Neutrophil (primary cell): ENCODE data around the gene HORMAD1.
A peak's percentile ranks its signal among the peaks of the same experiment; 100 is the strongest.

Experiments used
- H3K27ac ChIP-seq: fragments of 200-600 bp; sonication (generic); 2 replicates; pipeline ENCODE4 v1.5.1; 2016; ENCODE audit warnings: mild to moderate bottlenecking, moderate library complexity
- H3K27me3 ChIP-seq: fragments of 200-600 bp; sonication (generic); 2 replicates; pipeline ENCODE4 v1.6.0; 2016; ENCODE audit warnings: mild to moderate bottlenecking
- H3K36me3 ChIP-seq: fragments of 200-600 bp; sonication (generic); 2 replicates; pipeline ENCODE4 v1.5.1; 2017
- H3K4me1 ChIP-seq, 2 experiments: fragments of 200-600 bp in 1 of 2; sonication (generic) in 1 of 2; 1 replicate in 1 of 2; 2 replicates in 1 of 2; pipeline versions ENCODE4 v1.5.1 to v1.6.1; 2013 to 2016; ENCODE audit warnings: low read depth in 1 of 2, low read length in 1 of 2, mild to moderate bottlenecking in 1 of 2, moderate library complexity in 1 of 2; ENCODE audit not compliant: control insufficient read depth in 1 of 2, insufficient read depth in 1 of 2
- H3K4me3 ChIP-seq, 2 experiments: fragments of 200-600 bp in 1 of 2; sonication (generic) in 1 of 2; 1 replicate in 1 of 2; 2 replicates in 1 of 2; pipeline ENCODE4 v1.5.1; 2013 to 2016; ENCODE audit warnings: low read depth in 1 of 2, low read length in 1 of 2, mild to moderate bottlenecking in 1 of 2, moderate library complexity in 1 of 2
- H3K9me3 ChIP-seq: fragments of 200-600 bp; sonication (generic); 2 replicates; pipeline ENCODE4 v1.5.1; 2016
- TF ChIP-seq, protein P1 (sequence below): fragments of 200-600 bp; sonication (generic); IDR thresholded peaks from 2 replicates; pipeline ENCODE4 v1.5.1; 2016; ENCODE audit warnings: antibody characterized with exemption

HORMAD1 gene

DNA sequence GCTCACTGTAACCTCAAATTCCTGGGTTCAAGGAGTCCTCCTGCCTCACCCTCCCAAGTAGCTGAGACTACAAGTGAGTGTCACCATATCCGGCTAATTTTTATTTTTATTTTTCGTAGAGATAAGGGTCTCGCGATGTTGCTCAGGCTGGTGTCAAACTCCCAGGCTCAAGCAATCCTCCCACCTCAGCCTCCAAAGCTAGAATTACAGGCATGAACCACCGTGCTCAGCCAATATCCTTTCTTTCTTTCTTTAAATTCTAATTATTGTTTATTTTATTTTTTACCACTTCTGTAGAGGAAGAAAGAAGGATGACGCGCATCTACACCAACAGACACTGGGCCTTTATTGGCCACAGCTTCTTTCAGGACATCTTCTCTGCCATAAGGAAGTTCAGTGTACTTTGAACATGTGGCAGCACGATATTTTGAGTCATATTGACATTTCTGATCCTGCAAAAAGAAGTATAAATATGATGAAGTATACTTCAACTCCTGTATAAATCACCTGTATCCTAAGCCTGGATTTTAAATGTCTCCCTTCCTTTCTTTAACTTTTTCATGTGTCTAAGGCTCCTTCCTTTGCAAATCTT lies 29.1 kb upstream of the HORMAD1 start:
- peak overlapping the region; percentile 32 for H3K27ac ChIP-seq
- no peaks in the 10 kb centered on the region for H3K4me1 ChIP-seq
- peaks cover 7% of the 10 kb centered on the region for H3K9me3 ChIP-seq
- TF ChIP-seq, protein P1, sequence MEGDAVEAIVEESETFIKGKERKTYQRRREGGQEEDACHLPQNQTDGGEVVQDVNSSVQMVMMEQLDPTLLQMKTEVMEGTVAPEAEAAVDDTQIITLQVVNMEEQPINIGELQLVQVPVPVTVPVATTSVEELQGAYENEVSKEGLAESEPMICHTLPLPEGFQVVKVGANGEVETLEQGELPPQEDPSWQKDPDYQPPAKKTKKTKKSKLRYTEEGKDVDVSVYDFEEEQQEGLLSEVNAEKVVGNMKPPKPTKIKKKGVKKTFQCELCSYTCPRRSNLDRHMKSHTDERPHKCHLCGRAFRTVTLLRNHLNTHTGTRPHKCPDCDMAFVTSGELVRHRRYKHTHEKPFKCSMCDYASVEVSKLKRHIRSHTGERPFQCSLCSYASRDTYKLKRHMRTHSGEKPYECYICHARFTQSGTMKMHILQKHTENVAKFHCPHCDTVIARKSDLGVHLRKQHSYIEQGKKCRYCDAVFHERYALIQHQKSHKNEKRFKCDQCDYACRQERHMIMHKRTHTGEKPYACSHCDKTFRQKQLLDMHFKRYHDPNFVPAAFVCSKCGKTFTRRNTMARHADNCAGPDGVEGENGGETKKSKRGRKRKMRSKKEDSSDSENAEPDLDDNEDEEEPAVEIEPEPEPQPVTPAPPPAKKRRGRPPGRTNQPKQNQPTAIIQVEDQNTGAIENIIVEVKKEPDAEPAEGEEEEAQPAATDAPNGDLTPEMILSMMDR, result no peak
- H3K4me3 ChIP-seq, result no peak overlapping the region
- H3K36me3 ChIP-seq, result peaks cover 100% of the 10 kb centered on the region
- H3K27me3 ChIP-seq, result no peaks in the 10 kb centered on the region

DNA sequence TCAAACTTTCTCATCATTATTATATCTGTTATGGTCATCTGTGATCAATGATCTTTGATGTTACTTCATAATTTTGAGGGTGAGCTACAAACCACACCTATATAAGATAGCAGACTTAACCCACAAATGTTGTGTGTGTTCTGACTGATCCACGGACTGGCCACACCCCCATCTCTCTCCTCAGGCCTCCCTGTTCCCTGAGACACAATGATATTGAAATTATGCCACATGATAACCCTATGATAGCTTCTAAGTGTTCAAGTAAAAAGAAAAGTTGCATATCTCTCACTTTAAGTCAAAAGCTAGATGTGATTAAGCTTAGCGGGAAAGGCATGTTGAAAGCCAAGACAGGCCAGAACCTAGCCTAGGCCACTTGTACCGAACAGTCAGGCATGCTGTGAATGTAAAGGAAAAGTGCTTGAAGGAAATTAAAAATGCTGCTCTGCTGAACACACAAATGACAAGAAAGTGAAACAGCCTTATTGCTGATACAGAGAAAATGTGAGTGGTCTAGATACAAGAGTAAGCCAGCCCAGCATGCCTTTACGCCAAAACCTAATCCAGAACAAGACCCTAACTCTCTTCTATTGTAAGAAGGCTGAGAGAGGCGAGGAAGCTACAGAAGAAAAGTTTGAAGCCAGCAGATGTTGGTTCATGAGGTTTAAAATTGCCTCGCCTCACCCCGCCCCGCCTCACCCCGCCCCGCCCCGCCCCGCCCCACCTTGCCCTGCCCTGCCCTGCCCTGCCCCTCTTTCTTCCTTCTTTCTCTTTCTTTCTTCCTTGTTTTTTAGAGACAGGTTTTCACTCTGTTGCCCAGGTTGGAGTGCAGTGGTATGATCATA lies 28.4 kb upstream of the HORMAD1 start:
- Histone ChIP-seq H3K36me3 (peaks cover 96% of the 10 kb centered on the region), H3K4me1 (no peaks in the 10 kb centered on the region), H3K9me3 (peaks cover 8% of the 10 kb centered on the region), H3K27me3 (no peaks in the 10 kb centered on the region), H3K27ac (peak overlapping the region; percentile 32), H3K4me3 (no peak overlapping the region)
- TF ChIP-seq, protein P1, result no peak

DNA sequence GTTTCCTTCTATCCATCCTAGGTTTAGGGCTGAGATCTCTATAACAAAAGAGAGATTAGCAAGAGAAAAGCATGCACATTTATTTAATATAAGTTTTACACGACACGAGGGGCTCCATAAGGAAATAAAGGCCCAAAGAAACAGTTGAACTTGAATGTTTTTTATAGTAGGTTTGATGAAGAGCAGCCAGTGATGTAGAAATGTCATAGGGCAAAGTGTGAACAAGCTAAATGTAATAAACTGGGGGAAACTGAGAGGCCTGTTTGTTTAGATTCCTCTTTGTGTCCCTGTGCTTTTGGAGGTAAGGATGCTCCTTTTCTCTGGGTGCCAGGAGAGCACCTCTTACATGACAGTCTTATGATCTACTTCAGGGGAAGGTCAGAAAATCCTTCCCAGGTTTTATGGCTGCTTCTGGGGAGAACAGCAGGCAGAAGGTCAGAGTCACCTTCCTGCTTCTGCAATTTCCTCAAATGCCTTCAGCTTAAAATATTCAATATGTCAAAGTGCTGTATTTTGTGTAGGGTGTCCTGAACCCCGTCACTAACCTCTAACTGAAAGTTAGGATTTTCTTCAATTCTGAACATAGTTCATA lies 9.5 kb upstream of the HORMAD1 start:
- H3K4me1 ChIP-seq, result no peaks in the 10 kb centered on the region
- peaks cover 64% of the 10 kb centered on the region for H3K36me3 ChIP-seq
- peak overlapping the region; percentile 55 for H3K27ac ChIP-seq
- TF ChIP-seq, protein P1, result no peak
- H3K27me3 ChIP-seq, result no peaks in the 10 kb centered on the region
- no peak overlapping the region for H3K4me3 ChIP-seq
- no peaks in the 10 kb centered on the region for H3K9me3 ChIP-seq

DNA sequence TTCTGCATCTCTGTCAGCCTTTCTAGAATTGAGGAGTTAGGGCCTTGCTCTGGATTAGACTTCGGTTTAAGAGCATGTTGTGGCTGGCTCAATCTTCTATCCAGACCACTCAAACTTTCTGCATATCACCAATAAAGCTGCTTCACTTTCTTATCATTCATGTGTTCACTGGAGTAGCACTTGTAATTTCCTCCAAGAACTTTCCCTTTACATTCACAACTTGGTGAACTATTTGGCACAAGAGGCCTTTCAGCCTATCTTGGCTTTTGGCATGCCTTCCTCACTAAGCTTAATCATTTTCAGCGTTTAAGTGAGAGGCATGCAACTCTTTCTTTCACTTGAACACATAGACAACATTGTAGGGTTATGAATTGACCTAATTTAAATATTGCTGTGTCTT lies 3.6 kb upstream of the HORMAD1 start:
- TF ChIP-seq, protein P1, result no peak
- Histone ChIP-seq H3K27ac (peak overlapping the region; percentile 15), H3K4me1 (peaks cover 0 to 4% of the 10 kb centered on the region in 2 experiments), H3K9me3 (no peaks in the 10 kb centered on the region), H3K4me3 (no peak overlapping the region), H3K36me3 (peaks cover 11% of the 10 kb centered on the region), H3K27me3 (no peaks in the 10 kb centered on the region)

DNA sequence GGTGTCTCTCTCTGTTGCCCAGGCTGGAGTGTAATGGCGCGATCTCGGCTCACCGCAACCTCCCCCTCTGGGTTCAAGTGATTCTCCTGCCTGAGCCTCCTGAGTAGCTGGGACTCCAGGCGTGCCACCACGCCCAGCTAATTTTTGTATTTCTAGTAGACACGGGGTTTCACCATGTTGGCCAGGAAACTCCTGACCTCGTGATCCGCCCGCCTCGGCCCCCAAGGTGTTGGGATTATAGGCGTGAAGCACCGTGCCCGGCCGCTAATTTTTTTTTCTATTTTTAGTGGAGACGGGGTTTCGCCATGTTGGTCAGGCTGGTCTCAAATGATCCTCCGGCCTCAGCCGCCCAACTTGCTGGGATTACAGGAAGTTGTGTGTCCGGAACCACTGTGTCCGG lies 597 bp downstream of the HORMAD1 start:
- H3K27ac ChIP-seq, result no peak overlapping the region
- TF ChIP-seq, protein P1, result no peak
- H3K27me3 ChIP-seq, result no peaks in the 10 kb centered on the region
- peaks cover 5 to 8% of the 10 kb centered on the region in 2 experiments for H3K4me1 ChIP-seq
- H3K36me3 ChIP-seq, result peaks cover 6% of the 10 kb centered on the region
- H3K4me3 ChIP-seq, result no peak overlapping the region
- no peaks in the 10 kb centered on the region for H3K9me3 ChIP-seq
